K562 (cell line): ENCODE measurements around the gene PIK3AP1. TPM values are rescaled to one million over a fixed set of nuclear protein-coding genes. Genes with fewer than 3 reads are reported as not detected.

ENCODE experiments used
- ATAC-seq: fragments of 200-7000 bp; cut with Tn5 transposase; 3 replicates; pipeline ENCODE4 v1.9.1; 2020; ENCODE audit warnings: moderate library complexity
- BruUV-seq: library from RNA; stranded (reverse); fragments of 400-500 nt; replicated peaks from 2 replicates; lab custom pipeline; 2021; lab: Mats Ljungman, UMichigan
- CTCF ChIA-PET: fragments of 300-600 bp; formaldehyde crosslinking; extraction: SDS; loops from one replicate; lab custom pipeline; 2021; ENCODE audit warnings: low intra/inter-chr PET ratio; lab: Yijun Ruan, JAX
- POLR2A ChIA-PET: fragments of 300-600, 350-650 bp; sonication (Branson Sonifier 250); formaldehyde crosslinking; extraction: SDS; loops from one replicate; lab custom pipeline; 2021; ENCODE audit warnings: antibody characterized with exemption, inconsistent platforms; lab: Yijun Ruan, JAX
- DNase-seq, 4 experiments: peaks; one replicate each; pipeline versions ENCODE4 v3.0.0 to v3.0.0-alpha.2; 2011 to 2018; ENCODE audit warnings: low spot score in 3 of 4, mixed read lengths in 3 of 4; ENCODE audit errors: extremely low read depth in 1 of 4
- FAIRE-seq: peaks from 2 replicates; lab custom pipeline; 2011; peaks lifted over from hg19 to GRCh38; lab: Jason Lieb, UNC
- H2AFZ ChIP-seq: 2 replicates; pipeline ENCODE4 v1.6.0; 2011; ENCODE audit warnings: low read depth, low read length, control low read depth, inconsistent platforms
- H3K27ac ChIP-seq: fragments of 200-600 bp; 3 replicates; pipeline ENCODE4 v1.8.0; 2011; ENCODE audit warnings: low read depth, mild to moderate bottlenecking, control low read depth, inconsistent platforms, low read length, moderate library complexity, mixed read lengths; ENCODE audit errors: extremely low read depth
- H3K27me3 ChIP-seq, 2 experiments: fragments of 300-600 bp in 1 of 2; 2 replicates in 1 of 2; 3 replicates in 1 of 2; pipeline versions ENCODE4 v1.6.0 to v1.8.0; 2011; ENCODE audit warnings: inconsistent platforms in 2 of 2, low read length in 2 of 2, mild to moderate bottlenecking in 1 of 2, mixed read lengths in 1 of 2, moderate library complexity in 1 of 2; ENCODE audit not compliant: control insufficient read depth in 2 of 2, insufficient read depth in 2 of 2
- H3K36me3 ChIP-seq: fragments of 300-600 bp; 3 replicates; pipeline ENCODE4 v1.8.0; 2011; ENCODE audit warnings: mild to moderate bottlenecking, low read length, inconsistent platforms; ENCODE audit not compliant: control insufficient read depth, insufficient read depth
- H3K4me1 ChIP-seq, 2 experiments: fragments of 200-600 bp in 1 of 2; replicated peaks in 1 of 2; 2 replicates in 1 of 2; 3 replicates in 1 of 2; pipeline versions ENCODE4 v1.5.1 to v1.8.0; 2011; ENCODE audit warnings: inconsistent platforms in 2 of 2, low read length in 2 of 2, mild to moderate bottlenecking in 1 of 2, mixed read lengths in 1 of 2, moderate library complexity in 1 of 2; ENCODE audit not compliant: control insufficient read depth in 2 of 2, insufficient read depth in 2 of 2
- H3K4me2 ChIP-seq: 2 replicates; pipeline ENCODE4 v1.6.1; 2011; ENCODE audit warnings: low read length, control low read depth, inconsistent platforms, mixed read lengths; ENCODE audit not compliant: insufficient read depth
- H3K4me3 ChIP-seq: fragments of 200-600 bp; sonication (generic), shearing (Covaris generic); 2 replicates; pipeline ENCODE4 v1.5.1; 2016; ENCODE audit warnings: control low read depth, inconsistent platforms
- H3K79me2 ChIP-seq: fragments of 200-600 bp; 3 replicates; pipeline ENCODE4 v1.8.0; 2011; ENCODE audit warnings: low read length, inconsistent platforms; ENCODE audit not compliant: control insufficient read depth, insufficient read depth
- H3K9ac ChIP-seq, 2 experiments: 2 replicates each; pipeline versions ENCODE4 v1.6.0 to v1.6.1; 2011; ENCODE audit warnings: low read depth in 2 of 2, low read length in 2 of 2, control low read depth in 1 of 2, inconsistent platforms in 1 of 2, mild to moderate bottlenecking in 1 of 2, mixed read lengths in 1 of 2; ENCODE audit not compliant: insufficient read depth in 1 of 2
- H3K9me1 ChIP-seq: one replicate; pipeline ENCODE4 v1.6.0; 2011; ENCODE audit warnings: inconsistent platforms, mild to moderate bottlenecking, low read length, moderate library complexity; ENCODE audit not compliant: control insufficient read depth, insufficient read depth
- H3K9me3 ChIP-seq: replicated peaks from 2 replicates; pipeline ENCODE4 v1.5.1; 2011; ENCODE audit warnings: low read depth, low read length, inconsistent platforms; ENCODE audit not compliant: control insufficient read depth, insufficient read depth
- H4K20me1 ChIP-seq: replicated peaks from 2 replicates; pipeline ENCODE4 v1.6.1; 2011; ENCODE audit warnings: low read length, inconsistent platforms, mixed read lengths; ENCODE audit not compliant: control insufficient read depth, insufficient read depth
- ATF7 ChIP-seq: fragments of 450-650 bp; IDR thresholded peaks from 2 replicates; pipeline ENCODE4 v1.7.1; 2014; ENCODE audit warnings: mild to moderate bottlenecking, moderate library complexity
- HBP1 ChIP-seq: fragments of 450-650 bp; formaldehyde crosslinking; IDR thresholded peaks from 2 replicates; pipeline ENCODE4 v1.4.0; 2022; ENCODE audit warnings: missing genetic modification characterization
- HDAC8 ChIP-seq: fragments of 450-650 bp; IDR thresholded peaks from 2 replicates; pipeline ENCODE4 v1.6.1; 2016; ENCODE audit warnings: mild to moderate bottlenecking, missing genetic modification characterization, moderate library complexity, missing compliant biosample characterization
- HNRNPL ChIP-seq: fragments of 200-400 bp; formaldehyde crosslinking; IDR thresholded peaks from 2 replicates; pipeline ENCODE4 v1.6.1; 2017; ENCODE audit warnings: low read depth, mild to moderate bottlenecking, low read length
- IRF2 ChIP-seq: sonication (generic); formaldehyde crosslinking; IDR thresholded peaks from 2 replicates; pipeline ENCODE4 v1.8.1; 2022; ENCODE audit warnings: mild to moderate bottlenecking, missing genetic modification reagents
- NEUROD1 ChIP-seq: fragments of 150-350 bp; IDR thresholded peaks from 2 replicates; pipeline ENCODE4 v1.6.1; 2014; ENCODE audit warnings: borderline replicate concordance, low read length, low read depth; ENCODE audit not compliant: partially characterized antibody
- NR2C2 ChIP-seq, 2 experiments: fragments of 200-800 bp in 1 of 2; sonication (Bioruptor generic) in 1 of 2; sonication (generic) in 1 of 2; formaldehyde crosslinking in 1 of 2; IDR thresholded peaks; 2 replicates each; pipeline versions ENCODE4 v1.6.1 to v1.8.0; 2016 to 2022; ENCODE audit warnings: mild to moderate bottlenecking in 1 of 2, missing compliant biosample characterization in 1 of 2, missing genetic modification characterization in 1 of 2, missing genetic modification reagents in 1 of 2
- PHTF2 ChIP-seq: fragments of 250-450 bp; sonication (Bioruptor Pico); IDR thresholded peaks from 2 replicates; pipeline ENCODE4 v1.5.0; 2021; ENCODE audit warnings: mild to moderate bottlenecking
- RBM22 ChIP-seq: fragments of 200-400 bp; formaldehyde crosslinking; IDR thresholded peaks from 2 replicates; pipeline ENCODE4 v1.6.1; 2018; ENCODE audit warnings: low read length, low read depth; ENCODE audit not compliant: poor library complexity, severe bottlenecking
- RNF219 ChIP-seq: fragments of 250-450 bp; sonication (Bioruptor Pico); IDR thresholded peaks from 2 replicates; pipeline ENCODE4 v1.5.0; 2022; ENCODE audit warnings: mild to moderate bottlenecking
- SAFB2 ChIP-seq: fragments of 200-400 bp; formaldehyde crosslinking; IDR thresholded peaks from 2 replicates; pipeline ENCODE4 v1.6.1; 2018; ENCODE audit warnings: borderline replicate concordance, low read length, low read depth, moderate library complexity; ENCODE audit not compliant: severe bottlenecking
- ZNF174 ChIP-seq: fragments of 250-450 bp; sonication (Bioruptor Pico); IDR thresholded peaks from 2 replicates; pipeline ENCODE4 v1.4.0; 2020; ENCODE audit warnings: mild to moderate bottlenecking
- ZNF444 ChIP-seq: fragments of 250-450 bp; sonication (Bioruptor Pico); IDR thresholded peaks from 2 replicates; pipeline ENCODE4 v1.4.0; 2020; ENCODE audit warnings: mild to moderate bottlenecking, moderate library complexity
- ZNF449 ChIP-seq: fragments of 250-450 bp; sonication (Bioruptor Pico); IDR thresholded peaks from 2 replicates; pipeline ENCODE4 v1.8.0; 2022; ENCODE audit warnings: moderate library complexity, mild to moderate bottlenecking, inconsistent platforms
- ZNF695 ChIP-seq: fragments of 450-650 bp; formaldehyde crosslinking; IDR thresholded peaks from 2 replicates; pipeline ENCODE4 v1.4.0; 2020; ENCODE audit warnings: mild to moderate bottlenecking, moderate library complexity
- WGBS: fragments of 100-300 bp; shearing (Covaris generic); methylation state at CpG from one replicate; pipeline ENCODE4 v1.1.6; 2016; ENCODE audit warnings: low coverage, mixed read lengths; ENCODE audit not compliant: insufficient coverage; ENCODE audit errors: missing lambda C conversion rate; 5-methylcytosine and 5-hydroxymethylcytosine counted together
- in situ Hi-C: fragments of 300-500 bp; cut with MboI; formaldehyde crosslinking; loops from 4 replicates; pipeline ENCODE4 v1.15.0; 2018; ENCODE audit warnings: inconsistent platforms, mixed read lengths
- intact Hi-C: fragments of 100-400 bp; cut with micrococcal nuclease; formaldehyde crosslinking; loops from 2 replicates; pipeline ENCODE4 v1.14.2; 2022
- polyA plus RNA-seq, 8 experiments: library from polyadenylated mRNA; depleted of rRNA in 4 of 8; stranded (reverse) in 5 of 8; unstranded in 3 of 8; fragments of >200 nt; fragmentation: Nextera tagmentation in 2 of 8; fragmentation: Illumina TruSeq in 1 of 8; extraction: Ambion mirVana in 2 of 8; extraction: Trizol in 1 of 8; gene quantifications; 2 replicates each; pipeline versions ENCODE4 v1.2.1 to v1.2.3, GENCODE V29; 2011 to 2014; ENCODE audit warnings: inconsistent platforms in 1 of 8, missing spikeins in 1 of 8
- total RNA-seq, 7 experiments: library from RNA; depleted of rRNA in 6 of 7; stranded (reverse); fragments of >200 nt in 6 of 7; fragmentation: Illumina TruSeq in 2 of 7; extraction: Trizol in 2 of 7; gene quantifications; 2 replicates each; pipeline versions ENCODE4 v1.2.1 to v1.2.3, GENCODE V29; 2011 to 2021; ENCODE audit warnings: low replicate concordance in 1 of 7
- TF ChIP-seq, protein P1 (sequence below), 2 experiments: fragments of 450-650 bp in 1 of 2; sonication (generic) in 1 of 2; formaldehyde crosslinking in 1 of 2; IDR thresholded peaks in 1 of 2; conservative IDR thresholded peaks in 1 of 2; 2 replicates each; pipeline versions ENCODE4 v1.6.1 to v1.8.1; 2016 to 2023; ENCODE audit warnings: mild to moderate bottlenecking in 2 of 2, moderate library complexity in 2 of 2, inconsistent platforms in 1 of 2, missing genetic modification reagents in 1 of 2

The PIK3AP1 gene
- total and polyA plus RNA-seq, 9 of the 15 experiments (the other 6 are each of a cell fraction or from before 2014, with no cell fraction given), result 0.20 to 2.4 (median 1.4) TPM

DNA sequence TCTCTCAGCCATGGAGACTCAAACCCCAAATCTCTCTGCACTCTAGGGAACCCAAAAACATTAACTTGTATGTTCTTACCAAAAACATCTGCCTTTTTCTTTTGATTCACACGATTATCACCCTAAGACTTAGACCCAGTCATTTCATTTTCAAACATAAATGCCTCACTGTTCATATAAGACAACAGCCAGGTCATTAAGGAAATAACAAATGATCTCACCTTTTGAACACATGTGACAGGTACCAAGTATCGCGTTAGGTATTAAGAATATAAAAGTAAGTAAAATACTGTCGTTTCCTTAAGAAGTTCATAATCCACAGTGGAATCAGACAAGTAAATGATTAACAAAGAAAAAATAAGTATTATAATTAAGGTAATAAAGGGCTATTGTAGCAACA is 142.3 kb downstream of the PIK3AP1 start:
- ATAC-seq, result no peak
- POLR2A ChIA-PET, result no interaction called here
- WGBS, result 69% methylated on average over 4 of the region's 4 CpGs

More for the DNA sequence above, 142.3 kb downstream of the PIK3AP1 start:
- intact Hi-C loops, result no loop called here
- CTCF ChIA-PET, result no interaction called here
- Histone ChIP-seq H2AFZ (no peak overlapping the region), H3K27me3 (no peaks in the 10 kb centered on the region), H3K27ac (no peak overlapping the region), H3K9me3 (no peaks in the 10 kb centered on the region), H3K36me3 (peaks cover 32% of the 10 kb centered on the region), H3K79me2 (peaks cover 97% of the 10 kb centered on the region), H4K20me1 (0 out of 2 replicates have a peak, but pooled peaks cover 7% of the 10 kb centered on the region), H3K4me3 (no peak overlapping the region), H3K9me1 (no peaks in the 10 kb centered on the region), H3K4me2 (no peak overlapping the region), H3K4me1 (peaks cover 0 to 4% of the 10 kb centered on the region in 2 experiments; a peak in 3 of 5 replicates), H3K9ac (no peak overlapping the region)
- DNase-seq (no peak), FAIRE-seq (no peak)
- BruUV-seq, result no TSS peak
- TF ChIP-seq ZNF695 (CRISPR knock-in tag), result no peak
- TF ChIP-seq IRF2 (CRISPR knock-in tag), result no peak
- no peak for TF ChIP-seq RNF219
- TF ChIP-seq HNRNPL, result no peak
- no peak for TF ChIP-seq HBP1
- no peak for TF ChIP-seq ZNF449 (CRISPR knock-in tag)
- no peak for TF ChIP-seq PHTF2 (CRISPR knock-in tag)
- no peak for TF ChIP-seq ZNF444 (CRISPR knock-in tag)
- no peak for TF ChIP-seq ZNF174
- no peak for TF ChIP-seq SAFB2
- TF ChIP-seq NEUROD1, result no peak
- no peak for TF ChIP-seq ATF7
- TF ChIP-seq, protein P1, sequence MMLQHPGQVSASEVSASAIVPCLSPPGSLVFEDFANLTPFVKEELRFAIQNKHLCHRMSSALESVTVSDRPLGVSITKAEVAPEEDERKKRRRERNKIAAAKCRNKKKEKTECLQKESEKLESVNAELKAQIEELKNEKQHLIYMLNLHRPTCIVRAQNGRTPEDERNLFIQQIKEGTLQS (IDR thresholded peaks at IDR 0.05), result no peak
- TF ChIP-seq, protein P1 (CRISPR knock-in tag; conservative IDR thresholded peaks at IDR 0.05), result no peak
- TF ChIP-seq HDAC8, result no peak
- no peak for TF ChIP-seq NR2C2 (CRISPR knock-in tag; IDR thresholded peaks at IDR 0.05)
- TF ChIP-seq NR2C2 (tag; IDR thresholded peaks at IDR 0.05), result no peak
- no peak for TF ChIP-seq RBM22
- in situ Hi-C loops, result no loop called here
